Chondrocyte (in vitro differentiated cells): ENCODE measurements around the gene PLEKHB1. TPM values are rescaled to one million over a fixed set of nuclear protein-coding genes. Genes with fewer than 3 reads are reported as not detected.

ENCODE experiments used
- DNase-seq: peaks from one replicate; pipeline ENCODE4 v3.0.0; 2021; ENCODE audit warnings: mixed read lengths, low spot score
- H3K27ac Mint-ChIP-seq: one replicate; pipeline ENCODE4 v1.8.0; 2021; ENCODE audit warnings: mild to moderate bottlenecking, moderate library complexity, mixed read lengths; ENCODE audit not compliant: unreplicated experiment
- H3K27me3 Mint-ChIP-seq: 2 replicates; pipeline ENCODE4 v1.8.0; 2021; ENCODE audit warnings: low read depth, mixed read lengths
- H3K36me3 Mint-ChIP-seq: 2 replicates; pipeline ENCODE4 v1.8.0; 2021; ENCODE audit warnings: low read depth, mixed read lengths
- H3K4me1 Mint-ChIP-seq: 2 replicates; pipeline ENCODE4 v1.8.0; 2021; ENCODE audit warnings: low read depth, mild to moderate bottlenecking, mixed read lengths
- H3K4me3 Mint-ChIP-seq: one replicate; pipeline ENCODE4 v1.8.0; 2021; ENCODE audit warnings: mild to moderate bottlenecking, moderate library complexity, mixed read lengths; ENCODE audit not compliant: unreplicated experiment
- H3K9me3 Mint-ChIP-seq: 2 replicates; pipeline ENCODE4 v1.8.0; 2021; ENCODE audit warnings: low read depth, mixed read lengths
- CTCF ChIP-seq: fragments of 200-600 bp; sonication (generic); IDR thresholded peaks from 2 replicates; pipeline ENCODE4 v1.5.0; 2021; ENCODE audit warnings: antibody characterized with exemption, mild to moderate bottlenecking, moderate library complexity
- total RNA-seq: library from RNA; stranded (reverse); gene quantifications from 3 replicates; pipeline ENCODE4 v1.2.1, GENCODE V29; 2021

The PLEKHB1 gene
- total RNA-seq, 1 donor from 2014 or later, result 2.0 TPM

- Mint-ChIP-seq H3K27ac (no peak overlapping the region), H3K4me1 (no peaks in the 10 kb centered on the region), H3K36me3 (no peaks in the 10 kb centered on the region), H3K4me3 (no peak overlapping the region), H3K9me3 (no peaks in the 10 kb centered on the region), H3K27me3 (no peaks in the 10 kb centered on the region)
- no peak for TF ChIP-seq CTCF
- DNase-seq, result no peak
Observed at GRCh38 chr11:73637012-73637411, 9.4 kb upstream of the PLEKHB1 start.

GRCh38 chr11:73640592-73640991 lies 5.8 kb upstream of the PLEKHB1 start:
- no peaks in the 10 kb centered on the region for H3K4me1 Mint-ChIP-seq
- DNase-seq, result no peak
- no peak overlapping the region for H3K27ac Mint-ChIP-seq
- H3K27me3 Mint-ChIP-seq, result no peaks in the 10 kb centered on the region
- H3K36me3 Mint-ChIP-seq, result no peaks in the 10 kb centered on the region
- H3K4me3 Mint-ChIP-seq, result no peak overlapping the region
- no peak for TF ChIP-seq CTCF
- H3K9me3 Mint-ChIP-seq, result no peaks in the 10 kb centered on the region

GRCh38 chr11:73641668-73642067 lies 4.7 kb upstream of the PLEKHB1 start:
- Mint-ChIP-seq H3K4me1 (no peaks in the 10 kb centered on the region), H3K9me3 (no peaks in the 10 kb centered on the region), H3K36me3 (no peaks in the 10 kb centered on the region), H3K27ac (no peak overlapping the region), H3K27me3 (peaks cover 3% of the 10 kb centered on the region), H3K4me3 (no peak overlapping the region)
- no peak for TF ChIP-seq CTCF
- DNase-seq, result no peak

- H3K36me3 Mint-ChIP-seq, result no peaks in the 10 kb centered on the region
- H3K27ac Mint-ChIP-seq, result peak overlapping the region; percentile 8
- no peak for TF ChIP-seq CTCF
- DNase-seq, result no peak
- no peak overlapping the region for H3K4me3 Mint-ChIP-seq
- no peaks in the 10 kb centered on the region for H3K9me3 Mint-ChIP-seq
- H3K27me3 Mint-ChIP-seq, result peaks cover 8% of the 10 kb centered on the region
- peaks cover 5% of the 10 kb centered on the region for H3K4me1 Mint-ChIP-seq
Observed at GRCh38 chr11:73645121-73645969, 1.0 kb upstream of the PLEKHB1 start.

- no peaks in the 10 kb centered on the region for H3K36me3 Mint-ChIP-seq
- peaks cover 5% of the 10 kb centered on the region for H3K4me1 Mint-ChIP-seq
- no peak overlapping the region for H3K27ac Mint-ChIP-seq
- H3K27me3 Mint-ChIP-seq, result peaks cover 8% of the 10 kb centered on the region
- DNase-seq, result no peak
- H3K9me3 Mint-ChIP-seq, result no peaks in the 10 kb centered on the region
- no peak for TF ChIP-seq CTCF
- H3K4me3 Mint-ChIP-seq, result peak overlapping the region; percentile 41
Observed at GRCh38 chr11:73647459-73648100, 1.2 kb downstream of the PLEKHB1 start.
